IMR-90 (cell line): ENCODE data around the gene HIVEP3. TPM values are rescaled to one million over a fixed set of nuclear protein-coding genes. Genes with fewer than 3 reads are reported as not detected.

ENCODE experiments used
- ATAC-seq: fragments of 200-7000 bp; cut with Tn5 transposase; 2 replicates; pipeline ENCODE4 v1.9.1; 2020; ENCODE audit warnings: low read depth, mild to moderate bottlenecking, moderate library complexity
- BruUV-seq: library from RNA; stranded (reverse); fragments of 400-500 nt; replicated peaks from 2 replicates; lab custom pipeline; 2021; lab: Mats Ljungman, UMichigan
- CTCF ChIA-PET: fragments of 300-600 bp; formaldehyde crosslinking; extraction: SDS; loops from one replicate; lab custom pipeline; 2021; ENCODE audit warnings: antibody characterized with exemption; lab: Yijun Ruan, JAX
- POLR2A ChIA-PET: fragments of 300-600 bp; sonication (Branson Sonifier 250); formaldehyde crosslinking; loops from one replicate; lab custom pipeline; 2022; ENCODE audit warnings: antibody characterized with exemption; ENCODE audit not compliant: unreplicated experiment; lab: Charles Lee
- DNase-seq: peaks from one replicate; pipeline ENCODE4 v3.0.0; 2013
- H2AFZ ChIP-seq: replicated peaks from 2 replicates; pipeline ENCODE3; 2013; ENCODE audit warnings: low read length, mild to moderate bottlenecking; ENCODE audit not compliant: poor library complexity
- H2AK5ac ChIP-seq: 2 replicates; pipeline ENCODE4 v1.6.1; 2013; ENCODE audit warnings: low read depth, low read length, inconsistent platforms
- H2AK9ac ChIP-seq: replicated peaks from 2 replicates; pipeline ENCODE3; 2013; ENCODE audit warnings: mild to moderate bottlenecking, low read depth, low read length, moderate library complexity; ENCODE audit not compliant: poor library complexity
- H2BK120ac ChIP-seq: 2 replicates; pipeline ENCODE4 v1.6.1; 2013; ENCODE audit warnings: low read depth, low read length, inconsistent platforms
- H2BK15ac ChIP-seq: 3 replicates; pipeline ENCODE4 v1.6.1; 2013; ENCODE audit warnings: low read depth, low read length, inconsistent platforms
- H2BK20ac ChIP-seq: 2 replicates; pipeline ENCODE4 v1.6.1; 2013; ENCODE audit warnings: low read depth, mild to moderate bottlenecking, inconsistent platforms, low read length, moderate library complexity
- H2BK5ac ChIP-seq: 2 replicates; pipeline ENCODE4 v1.6.1; 2013; ENCODE audit warnings: mild to moderate bottlenecking, low read depth, low read length, inconsistent platforms; ENCODE audit not compliant: poor library complexity, severe bottlenecking
- H3K14ac ChIP-seq: replicated peaks from 2 replicates; pipeline ENCODE4 v1.6.1; 2013; ENCODE audit warnings: low read depth, low read length, inconsistent platforms
- H3K18ac ChIP-seq: 2 replicates; pipeline ENCODE4 v1.6.1; 2013; ENCODE audit warnings: low read depth, low read length, control low read depth
- H3K23ac ChIP-seq: 2 replicates; pipeline ENCODE4 v1.6.1; 2013; ENCODE audit warnings: low read depth, low read length, inconsistent platforms
- H3K27ac ChIP-seq: 2 replicates; pipeline ENCODE4 v1.5.1; 2013; ENCODE audit warnings: mild to moderate bottlenecking, control low read depth, low read length; ENCODE audit not compliant: insufficient read depth
- H3K27me3 ChIP-seq: 2 replicates; pipeline ENCODE4 v1.6.1; 2013; ENCODE audit warnings: low read length; ENCODE audit not compliant: control insufficient read depth, insufficient read depth
- H3K36me3 ChIP-seq: 2 replicates; pipeline ENCODE4 v1.6.1; 2013; ENCODE audit warnings: low read length, mixed read lengths; ENCODE audit not compliant: control insufficient read depth, insufficient read depth
- H3K4ac ChIP-seq: 2 replicates; pipeline ENCODE4 v1.6.1; 2013; ENCODE audit warnings: low read depth, low read length, inconsistent platforms
- H3K4me1 ChIP-seq: 2 replicates; pipeline ENCODE4 v1.6.1; 2013; ENCODE audit warnings: low read length, mixed read lengths; ENCODE audit not compliant: control insufficient read depth, insufficient read depth
- H3K4me2 ChIP-seq: 2 replicates; pipeline ENCODE4 v1.6.1; 2013; ENCODE audit warnings: low read depth, mild to moderate bottlenecking, control low read depth, low read length, moderate library complexity
- H3K4me3 ChIP-seq: 2 replicates; pipeline ENCODE4 v1.5.1; 2013; ENCODE audit warnings: low read depth, mild to moderate bottlenecking, control low read depth, low read length, moderate library complexity; ENCODE audit not compliant: insufficient read depth
- H3K56ac ChIP-seq: 2 replicates; pipeline ENCODE4 v1.6.1; 2013; ENCODE audit warnings: low read length, inconsistent platforms; ENCODE audit not compliant: insufficient read depth; ENCODE audit errors: extremely low read depth
- H3K79me1 ChIP-seq, 2 experiments: 2 replicates each; pipeline ENCODE4 v1.6.1; 2013; ENCODE audit warnings: low read length in 2 of 2, inconsistent platforms in 1 of 2, low read depth in 1 of 2
- H3K9ac ChIP-seq: 2 replicates; pipeline ENCODE4 v1.6.1; 2013; ENCODE audit warnings: low read depth, low read length, control low read depth
- H3K9me1 ChIP-seq: 2 replicates; pipeline ENCODE4 v1.6.1; 2013; ENCODE audit warnings: low read length, inconsistent platforms; ENCODE audit not compliant: insufficient read depth
- H3K9me3 ChIP-seq: 2 replicates; pipeline ENCODE4 v1.6.1; 2013; ENCODE audit warnings: low read length; ENCODE audit not compliant: control insufficient read depth, insufficient read depth
- H4K20me1 ChIP-seq: 2 replicates; pipeline ENCODE4 v1.6.1; 2013; ENCODE audit warnings: low read length, inconsistent platforms; ENCODE audit not compliant: insufficient read depth
- H4K5ac ChIP-seq: 2 replicates; pipeline ENCODE4 v1.6.1; 2013; ENCODE audit warnings: mild to moderate bottlenecking, low read depth, low read length, control low read depth
- H4K8ac ChIP-seq, 2 experiments: 2 replicates each; pipeline ENCODE4 v1.6.1; 2013; ENCODE audit warnings: low read depth in 2 of 2, low read length in 2 of 2, control low read depth in 1 of 2, inconsistent platforms in 1 of 2
- H4K91ac ChIP-seq: 2 replicates; pipeline ENCODE4 v1.6.1; 2013; ENCODE audit warnings: low read depth, low read length, inconsistent platforms; ENCODE audit not compliant: insufficient read depth
- BHLHE40 ChIP-seq: fragments of 150-350 bp; IDR thresholded peaks from 2 replicates; pipeline ENCODE4 v1.6.1; 2016; ENCODE audit warnings: mild to moderate bottlenecking, low read depth, low read length
- CEBPB ChIP-seq: IDR thresholded peaks from 2 replicates; pipeline ENCODE4 v1.6.1; 2012; ENCODE audit warnings: low read depth, low read length, improper control_type of control experiment
- CHD1 ChIP-seq: IDR thresholded peaks from 2 replicates; pipeline ENCODE4 v1.6.1; 2012; ENCODE audit warnings: low read depth, low read length, improper control_type of control experiment
- ELK1 ChIP-seq: fragments of 150-350 bp; IDR thresholded peaks from 2 replicates; pipeline ENCODE4 v1.6.1; 2016; ENCODE audit warnings: low read depth, mild to moderate bottlenecking, low read length, moderate library complexity, borderline replicate concordance
- FOS ChIP-seq: fragments of 150-350 bp; IDR thresholded peaks from 2 replicates; pipeline ENCODE4 v1.6.1; 2016; ENCODE audit warnings: low read depth, low read length
- RAD21 ChIP-seq: IDR thresholded peaks from 2 replicates; pipeline ENCODE4 v1.6.1; 2012; ENCODE audit warnings: low read length, improper control_type of control experiment
- SMC3 ChIP-seq: fragments of 150-350 bp; IDR thresholded peaks from 2 replicates; pipeline ENCODE4 v1.6.1; 2016; ENCODE audit warnings: low read depth, mild to moderate bottlenecking, antibody characterized with exemption, low read length, moderate library complexity
- USF2 ChIP-seq: fragments of 150-350 bp; IDR thresholded peaks from 2 replicates; pipeline ENCODE4 v1.6.1; 2017; ENCODE audit warnings: mild to moderate bottlenecking, antibody characterized with exemption, low read length, low read depth
- WGBS, 2 experiments: methylation state at CpG; one replicate each; pipeline versions ENCODE4 v1.1.5 to v1.1.7; 2013; ENCODE audit warnings: missing lambda C conversion rate in 2 of 2; ENCODE audit not compliant: insufficient read length in 1 of 2; ENCODE audit errors: extremely low coverage in 2 of 2; 5-methylcytosine and 5-hydroxymethylcytosine counted together
- dilution Hi-C: fragments of 300-500 bp; cut with HindIII; formaldehyde crosslinking; loops from one replicate; pipeline ENCODE4 v1.14.3; 2018; ENCODE audit warnings: low sequenced_read_pairs; ENCODE audit not compliant: unreplicated experiment
- in situ Hi-C: fragments of 300-500 bp; cut with MboI; formaldehyde crosslinking; loops from 3 replicates; pipeline ENCODE4 v1.14.3; 2019; ENCODE audit warnings: low sequenced_read_pairs, inconsistent platforms, mixed read lengths
- intact Hi-C: fragments of 100-400 bp; cut with micrococcal nuclease; formaldehyde crosslinking; loops from 2 replicates; pipeline ENCODE4 v1.10.0; 2022
- polyA plus RNA-seq, 3 experiments: library from polyadenylated mRNA; depleted of rRNA; stranded (reverse); fragments of >200 nt; gene quantifications; 2 replicates each; pipeline ENCODE4 v1.2.3, GENCODE V29; 2012; ENCODE audit warnings: low replicate concordance in 1 of 3
- total RNA-seq: library from RNA; depleted of rRNA; stranded (reverse); fragments of >200 nt; gene quantifications from 2 replicates; pipeline ENCODE4 v1.2.3, GENCODE V29; 2012

HIVEP3 gene
- total and polyA plus RNA-seq, 2 of the 4 experiments (the other 2 are of a cell fraction) = 1.4 to 4.0 TPM

GRCh38 chr1:41895552-41895951 is 23.2 kb downstream of the HIVEP3 start:
- DNase-seq = no peak
- in situ Hi-C loops (no loop called here), dilution Hi-C loops (no loop called here), intact Hi-C loops (no loop called here)
- no peaks in the 10 kb centered on the region for H3K36me3 ChIP-seq
- no peak overlapping the region for H3K4ac ChIP-seq
- no CpG with 5 or more reads among the region's 4 CpGs for WGBS, 2 experiments
- peaks cover 16% of the 10 kb centered on the region for H3K4me1 ChIP-seq
- no TSS peak for BruUV-seq
- no peaks in the 10 kb centered on the region for H3K27me3 ChIP-seq
- H2AFZ ChIP-seq = no peak overlapping the region
- H2BK5ac ChIP-seq = no peak overlapping the region
- no peak overlapping the region for H3K14ac ChIP-seq
- no peak overlapping the region for H4K5ac ChIP-seq
- H3K4me3 ChIP-seq = no peak overlapping the region
- H3K4me2 ChIP-seq = no peak overlapping the region
- H2BK120ac ChIP-seq = no peak overlapping the region
- no peaks in the 10 kb centered on the region for H4K20me1 ChIP-seq
- no peak overlapping the region for H3K18ac ChIP-seq
- no peak overlapping the region for H4K91ac ChIP-seq
- H3K27ac ChIP-seq = no peak overlapping the region
- ChIA-PET POLR2A (no interaction called here), CTCF (interaction anchor here (0.6 kb wide), 1 partner anchor 23 kb away, joined by 3 read pairs; the partner anchor contains the start of gene HIVEP3)
- peaks cover 25% of the 10 kb centered on the region for H3K9me1 ChIP-seq
- no peak overlapping the region for H4K8ac ChIP-seq
- no peak overlapping the region for H3K9ac ChIP-seq
- no peak for TF ChIP-seq FOS
- TF ChIP-seq ELK1 = no peak
- no peak for TF ChIP-seq CHD1
- no peak for TF ChIP-seq RAD21
- TF ChIP-seq CEBPB = no peak
- no peak for TF ChIP-seq BHLHE40
- TF ChIP-seq USF2 = no peak
- no peak for TF ChIP-seq SMC3
- no peak overlapping the region for H2AK9ac ChIP-seq
- no peak overlapping the region for H2BK20ac ChIP-seq
- H3K23ac ChIP-seq = no peak overlapping the region
- H3K79me1 ChIP-seq = peaks cover 0 to 11% of the 10 kb centered on the region in 2 experiments; a peak in 2 of 4 replicates
- H3K9me3 ChIP-seq = no peaks in the 10 kb centered on the region
- no peak for ATAC-seq
- H3K56ac ChIP-seq = no peak overlapping the region
- no peak overlapping the region for H2AK5ac ChIP-seq
- H2BK15ac ChIP-seq = no peak overlapping the region
